ENCODE measurements around the gene PARS2.
"Not testable (repeated sequence)": the region's sequence is repeated elsewhere in the genome, so short reads cannot be mapped to it uniquely, and the experiment has no call there.

Gene PARS2

GRCh38 chr1:54781023-54781723, 16.9 kb upstream of the PARS2 start:
- Histone ChIP-seq H3K9me3 (ENCODE audit: severe bottlenecking) (no peaks in the 10 kb centered on the region), H3K27ac (ENCODE audit: poor library complexity, severe bottlenecking) (no peak overlapping the region), H3K36me3 (ENCODE audit: low read depth) (no peaks in the 10 kb centered on the region), H3K27me3 (ENCODE audit: insufficient read depth, poor library complexity, severe bottlenecking) (no peaks in the 10 kb centered on the region), H3K4me1 (ENCODE audit: insufficient read depth, poor library complexity, severe bottlenecking) (no peaks in the 10 kb centered on the region), H3K4me3 (ENCODE audit: severe bottlenecking) (no peak overlapping the region)
- DNase-seq (ENCODE audit: low spot score) (no peak), ATAC-seq (ENCODE audit: low read depth) (no peak)
- TF ChIP-seq, protein P1, sequence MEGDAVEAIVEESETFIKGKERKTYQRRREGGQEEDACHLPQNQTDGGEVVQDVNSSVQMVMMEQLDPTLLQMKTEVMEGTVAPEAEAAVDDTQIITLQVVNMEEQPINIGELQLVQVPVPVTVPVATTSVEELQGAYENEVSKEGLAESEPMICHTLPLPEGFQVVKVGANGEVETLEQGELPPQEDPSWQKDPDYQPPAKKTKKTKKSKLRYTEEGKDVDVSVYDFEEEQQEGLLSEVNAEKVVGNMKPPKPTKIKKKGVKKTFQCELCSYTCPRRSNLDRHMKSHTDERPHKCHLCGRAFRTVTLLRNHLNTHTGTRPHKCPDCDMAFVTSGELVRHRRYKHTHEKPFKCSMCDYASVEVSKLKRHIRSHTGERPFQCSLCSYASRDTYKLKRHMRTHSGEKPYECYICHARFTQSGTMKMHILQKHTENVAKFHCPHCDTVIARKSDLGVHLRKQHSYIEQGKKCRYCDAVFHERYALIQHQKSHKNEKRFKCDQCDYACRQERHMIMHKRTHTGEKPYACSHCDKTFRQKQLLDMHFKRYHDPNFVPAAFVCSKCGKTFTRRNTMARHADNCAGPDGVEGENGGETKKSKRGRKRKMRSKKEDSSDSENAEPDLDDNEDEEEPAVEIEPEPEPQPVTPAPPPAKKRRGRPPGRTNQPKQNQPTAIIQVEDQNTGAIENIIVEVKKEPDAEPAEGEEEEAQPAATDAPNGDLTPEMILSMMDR (IDR thresholded peaks at IDR 0.05; ENCODE audit: poor library complexity, severe bottlenecking): no peak

GRCh38 chr1:54777431-54777830, 13.1 kb upstream of the PARS2 start:
- ATAC-seq (ENCODE audit: low read depth): no peak
- Histone ChIP-seq H3K9me3 (ENCODE audit: severe bottlenecking) (no peaks in the 10 kb centered on the region), H3K27me3 (ENCODE audit: insufficient read depth, poor library complexity, severe bottlenecking) (no peaks in the 10 kb centered on the region), H3K4me1 (ENCODE audit: insufficient read depth, poor library complexity, severe bottlenecking) (no peaks in the 10 kb centered on the region), H3K27ac (ENCODE audit: poor library complexity, severe bottlenecking) (no peak overlapping the region), H3K36me3 (ENCODE audit: low read depth) (no peaks in the 10 kb centered on the region), H3K4me3 (ENCODE audit: severe bottlenecking) (no peak overlapping the region)
- TF ChIP-seq, protein P1 (IDR thresholded peaks at IDR 0.05; ENCODE audit: poor library complexity, severe bottlenecking): no peak
- no peak for DNase-seq (ENCODE audit: low spot score)

DNA sequence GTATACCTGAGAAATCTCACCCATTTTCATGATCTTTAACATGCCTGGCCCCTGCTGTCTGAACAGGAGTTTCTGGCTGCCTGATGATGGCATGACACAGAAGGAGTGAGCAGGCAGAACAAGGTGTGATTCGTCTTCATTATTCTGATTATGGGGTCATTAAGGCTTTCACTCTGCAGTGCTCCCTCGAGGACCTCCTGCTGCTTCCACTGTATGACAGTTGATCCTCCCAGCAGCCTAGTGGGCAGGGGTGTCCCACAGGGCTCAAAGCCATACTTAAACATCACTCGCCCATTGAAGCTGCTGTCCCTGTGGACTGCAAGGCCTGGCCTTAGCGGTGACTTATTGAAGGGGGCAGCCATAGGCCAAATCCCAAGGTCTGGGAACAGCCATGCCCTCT, 12.7 kb upstream of the PARS2 start:
- no peaks in the 10 kb centered on the region for H3K27me3 ChIP-seq (ENCODE audit: insufficient read depth, poor library complexity, severe bottlenecking)
- no peak overlapping the region for H3K27ac ChIP-seq (ENCODE audit: poor library complexity, severe bottlenecking)
- TF ChIP-seq, protein P1 (IDR thresholded peaks at IDR 0.05; ENCODE audit: poor library complexity, severe bottlenecking): no peak
- no peak for DNase-seq (ENCODE audit: low spot score)
- H3K4me1 ChIP-seq (ENCODE audit: insufficient read depth, poor library complexity, severe bottlenecking): no peaks in the 10 kb centered on the region
- no peak for ATAC-seq (ENCODE audit: low read depth)
- no peak overlapping the region for H3K4me3 ChIP-seq (ENCODE audit: severe bottlenecking)
- no peaks in the 10 kb centered on the region for H3K36me3 ChIP-seq (ENCODE audit: low read depth)
- H3K9me3 ChIP-seq (ENCODE audit: severe bottlenecking): no peaks in the 10 kb centered on the region

DNA sequence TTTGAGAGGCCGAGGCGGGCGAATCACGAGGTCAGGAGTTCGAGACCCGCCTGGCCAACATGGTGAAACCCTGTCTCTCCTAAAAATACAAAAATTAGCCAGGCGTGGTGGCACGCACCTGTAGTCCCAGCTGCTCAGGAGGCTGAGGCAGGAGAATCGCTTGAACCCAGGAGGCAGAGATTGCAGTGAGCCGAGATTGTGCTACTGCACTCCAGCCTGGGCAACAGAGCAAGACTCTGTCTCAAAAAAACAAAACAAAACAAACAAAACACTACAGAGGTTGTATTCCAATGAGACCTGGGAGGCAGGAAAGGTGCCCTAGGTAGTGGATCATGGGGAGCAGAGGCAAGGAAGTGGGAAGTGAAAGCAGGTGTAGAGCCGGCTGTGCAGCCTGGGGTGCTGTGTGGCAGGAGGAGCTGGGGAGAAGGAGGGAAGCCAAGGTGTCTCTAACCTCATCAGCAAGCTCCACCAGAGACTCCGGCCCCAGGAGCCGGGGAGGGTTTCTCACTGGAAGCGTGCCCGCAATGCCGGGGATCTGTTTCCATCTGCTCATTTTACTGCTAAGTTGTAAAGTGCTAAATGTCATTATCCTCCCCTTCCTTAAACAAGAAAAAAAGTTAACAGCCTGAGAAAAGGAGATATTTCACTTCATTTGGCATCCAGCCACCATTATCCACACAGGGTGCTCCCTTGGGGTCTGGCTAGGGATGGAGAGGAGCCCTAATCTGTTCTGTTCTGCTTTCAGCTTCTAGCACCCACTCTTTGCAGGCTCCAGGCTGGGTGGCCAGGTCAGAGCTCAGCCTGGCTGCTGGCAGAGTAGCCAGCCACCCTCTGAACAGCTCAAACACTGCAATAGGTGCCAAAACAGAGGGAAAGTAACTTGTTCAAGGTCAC, 11.8 kb upstream of the PARS2 start:
- H3K36me3 ChIP-seq (ENCODE audit: low read depth); H3K27me3 ChIP-seq (ENCODE audit: insufficient read depth, poor library complexity, severe bottlenecking); DNase-seq (ENCODE audit: low spot score); H3K4me1 ChIP-seq (ENCODE audit: insufficient read depth, poor library complexity, severe bottlenecking); H3K9me3 ChIP-seq (ENCODE audit: severe bottlenecking); H3K27ac ChIP-seq (ENCODE audit: poor library complexity, severe bottlenecking); ATAC-seq (ENCODE audit: low read depth); H3K4me3 ChIP-seq (ENCODE audit: severe bottlenecking): not testable (repeated sequence)

DNA sequence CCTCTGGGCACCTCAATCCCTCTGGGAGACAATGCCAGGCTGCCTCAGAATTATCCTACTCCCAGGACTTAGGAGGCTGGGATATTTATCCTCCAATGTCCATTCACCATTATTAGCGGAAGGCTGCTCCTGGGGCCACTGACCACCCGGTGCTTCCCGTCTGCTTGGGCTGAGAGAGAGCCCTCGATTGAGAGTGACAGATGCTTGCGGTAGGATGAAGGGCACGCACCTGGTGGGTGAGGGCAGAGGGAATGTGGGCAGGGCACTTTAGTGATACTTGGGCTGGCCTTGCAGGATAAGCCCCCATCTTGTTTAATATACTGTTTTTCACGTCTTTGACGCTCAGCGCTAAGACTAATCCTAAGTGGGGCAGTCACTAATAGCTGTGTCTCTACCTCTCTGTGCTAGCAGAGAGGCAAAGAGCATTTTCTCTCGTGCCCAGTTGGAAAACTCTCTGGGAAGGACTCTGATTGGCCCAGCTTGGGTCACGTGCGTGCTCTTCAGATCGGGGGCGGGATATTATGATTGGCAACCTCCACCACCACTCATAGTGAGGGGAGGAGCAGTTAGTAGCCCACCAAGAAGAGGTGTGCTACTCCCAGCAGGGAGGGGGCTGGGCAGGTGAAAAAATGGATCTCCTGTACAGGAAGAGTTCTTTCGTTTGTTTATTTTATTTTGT, 10.6 kb upstream of the PARS2 start:
- no peak for DNase-seq (ENCODE audit: low spot score)
- Histone ChIP-seq H3K4me1 (ENCODE audit: insufficient read depth, poor library complexity, severe bottlenecking) (no peaks in the 10 kb centered on the region), H3K27me3 (ENCODE audit: insufficient read depth, poor library complexity, severe bottlenecking) (no peaks in the 10 kb centered on the region), H3K27ac (ENCODE audit: poor library complexity, severe bottlenecking) (no peak overlapping the region), H3K9me3 (ENCODE audit: severe bottlenecking) (no peaks in the 10 kb centered on the region), H3K4me3 (ENCODE audit: severe bottlenecking) (no peak overlapping the region), H3K36me3 (ENCODE audit: low read depth) (no peaks in the 10 kb centered on the region)
- ATAC-seq (ENCODE audit: low read depth): peak; percentile 31; the same call in 1 of the 3 replicates
- TF ChIP-seq, protein P1 (IDR thresholded peaks at IDR 0.05; ENCODE audit: poor library complexity, severe bottlenecking): no peak

Data from RWPE2 (cell line).